ENCODE results near the gene CD46.

DNA sequence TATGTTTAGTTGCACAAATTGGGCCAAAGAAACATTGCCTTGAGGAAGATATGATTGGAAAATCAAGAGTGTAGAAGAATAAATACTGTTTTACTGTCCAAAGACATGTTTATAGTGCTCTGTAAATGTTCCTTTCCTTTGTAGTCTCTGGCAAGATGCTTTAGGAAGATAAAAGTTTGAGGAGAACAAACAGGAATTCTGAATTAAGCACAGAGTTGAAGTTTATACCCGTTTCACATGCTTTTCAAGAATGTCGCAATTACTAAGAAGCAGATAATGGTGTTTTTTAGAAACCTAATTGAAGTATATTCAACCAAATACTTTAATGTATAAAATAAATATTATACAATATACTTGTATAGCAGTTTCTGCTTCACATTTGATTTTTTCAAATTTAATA is 43.0 kb downstream of the CD46 start:
- TF ChIP-seq, protein P1, sequence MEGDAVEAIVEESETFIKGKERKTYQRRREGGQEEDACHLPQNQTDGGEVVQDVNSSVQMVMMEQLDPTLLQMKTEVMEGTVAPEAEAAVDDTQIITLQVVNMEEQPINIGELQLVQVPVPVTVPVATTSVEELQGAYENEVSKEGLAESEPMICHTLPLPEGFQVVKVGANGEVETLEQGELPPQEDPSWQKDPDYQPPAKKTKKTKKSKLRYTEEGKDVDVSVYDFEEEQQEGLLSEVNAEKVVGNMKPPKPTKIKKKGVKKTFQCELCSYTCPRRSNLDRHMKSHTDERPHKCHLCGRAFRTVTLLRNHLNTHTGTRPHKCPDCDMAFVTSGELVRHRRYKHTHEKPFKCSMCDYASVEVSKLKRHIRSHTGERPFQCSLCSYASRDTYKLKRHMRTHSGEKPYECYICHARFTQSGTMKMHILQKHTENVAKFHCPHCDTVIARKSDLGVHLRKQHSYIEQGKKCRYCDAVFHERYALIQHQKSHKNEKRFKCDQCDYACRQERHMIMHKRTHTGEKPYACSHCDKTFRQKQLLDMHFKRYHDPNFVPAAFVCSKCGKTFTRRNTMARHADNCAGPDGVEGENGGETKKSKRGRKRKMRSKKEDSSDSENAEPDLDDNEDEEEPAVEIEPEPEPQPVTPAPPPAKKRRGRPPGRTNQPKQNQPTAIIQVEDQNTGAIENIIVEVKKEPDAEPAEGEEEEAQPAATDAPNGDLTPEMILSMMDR (IDR thresholded peaks at IDR 0.05; ENCODE audit: insufficient read depth, low read length) = no peak
- TF ChIP-seq, protein P2, sequence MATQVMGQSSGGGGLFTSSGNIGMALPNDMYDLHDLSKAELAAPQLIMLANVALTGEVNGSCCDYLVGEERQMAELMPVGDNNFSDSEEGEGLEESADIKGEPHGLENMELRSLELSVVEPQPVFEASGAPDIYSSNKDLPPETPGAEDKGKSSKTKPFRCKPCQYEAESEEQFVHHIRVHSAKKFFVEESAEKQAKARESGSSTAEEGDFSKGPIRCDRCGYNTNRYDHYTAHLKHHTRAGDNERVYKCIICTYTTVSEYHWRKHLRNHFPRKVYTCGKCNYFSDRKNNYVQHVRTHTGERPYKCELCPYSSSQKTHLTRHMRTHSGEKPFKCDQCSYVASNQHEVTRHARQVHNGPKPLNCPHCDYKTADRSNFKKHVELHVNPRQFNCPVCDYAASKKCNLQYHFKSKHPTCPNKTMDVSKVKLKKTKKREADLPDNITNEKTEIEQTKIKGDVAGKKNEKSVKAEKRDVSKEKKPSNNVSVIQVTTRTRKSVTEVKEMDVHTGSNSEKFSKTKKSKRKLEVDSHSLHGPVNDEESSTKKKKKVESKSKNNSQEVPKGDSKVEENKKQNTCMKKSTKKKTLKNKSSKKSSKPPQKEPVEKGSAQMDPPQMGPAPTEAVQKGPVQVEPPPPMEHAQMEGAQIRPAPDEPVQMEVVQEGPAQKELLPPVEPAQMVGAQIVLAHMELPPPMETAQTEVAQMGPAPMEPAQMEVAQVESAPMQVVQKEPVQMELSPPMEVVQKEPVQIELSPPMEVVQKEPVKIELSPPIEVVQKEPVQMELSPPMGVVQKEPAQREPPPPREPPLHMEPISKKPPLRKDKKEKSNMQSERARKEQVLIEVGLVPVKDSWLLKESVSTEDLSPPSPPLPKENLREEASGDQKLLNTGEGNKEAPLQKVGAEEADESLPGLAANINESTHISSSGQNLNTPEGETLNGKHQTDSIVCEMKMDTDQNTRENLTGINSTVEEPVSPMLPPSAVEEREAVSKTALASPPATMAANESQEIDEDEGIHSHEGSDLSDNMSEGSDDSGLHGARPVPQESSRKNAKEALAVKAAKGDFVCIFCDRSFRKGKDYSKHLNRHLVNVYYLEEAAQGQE (IDR thresholded peaks at IDR 0.05; ENCODE audit: insufficient replicate concordance, low read depth) = no peak

All from HL-60 (cell line).